Motor neuron (in vitro differentiated cells): ENCODE results near the gene COX19. TPM values are rescaled to one million over a fixed set of nuclear protein-coding genes. Genes with fewer than 3 reads are reported as not detected.
"Not testable (repeated sequence)": the region's sequence is repeated elsewhere in the genome, so short reads cannot be mapped to it uniquely, and the experiment has no call there.

Experiments
- ATAC-seq, 8 experiments: fragments of 200-7000 bp; cut with Tn5 transposase; replicated peaks in 6 of 8; 2 replicates each; pipeline ENCODE4 v1.8.0; 2021; ENCODE audit warnings: mild to moderate bottlenecking in 8 of 8, moderate library complexity in 8 of 8
- H3K27ac ChIP-seq, 2 donors: fragments of 250-450 bp; sonication (Bioruptor Pico); 2 replicates each; pipeline ENCODE4 v1.9.0; 2021; ENCODE audit warnings: antibody characterized with exemption in 2 of 2, mild to moderate bottlenecking in 2 of 2, moderate library complexity in 1 of 2
- H3K4me1 ChIP-seq, 2 donors: fragments of 250-450 bp; sonication (Bioruptor Pico); replicated peaks in 1 of 2; 2 replicates each; pipeline ENCODE4 v1.6.1; 2021; ENCODE audit warnings: antibody characterized with exemption in 2 of 2, mild to moderate bottlenecking in 2 of 2, moderate library complexity in 1 of 2
- H3K4me3 ChIP-seq, 5 donors: fragments of 250-450 bp; sonication (Bioruptor Pico); 2 replicates each; pipeline ENCODE4 v1.9.0; 2021; ENCODE audit warnings: antibody characterized with exemption in 5 of 5, mild to moderate bottlenecking in 5 of 5, moderate library complexity in 4 of 5
- WGBS, 10 experiments: fragments of 450-650 bp; shearing (Covaris generic); methylation state at CpG; one replicate each; pipeline ENCODE4 v1.0.0; 2022; 5-methylcytosine and 5-hydroxymethylcytosine counted together
- in situ Hi-C, 9 experiments: fragments of 400-800 bp; cut with MboI; loops; one replicate each; pipeline ENCODE4 v1.15.0; 2021; ENCODE audit warnings: low sequenced_read_pairs in 9 of 9, low pct_unique_long_range_greater_than_20kb in 2 of 9; ENCODE audit not compliant: unreplicated experiment in 9 of 9
- total RNA-seq, 8 experiments: library from RNA; unstranded; fragments of 300-600 nt; gene quantifications; 2 replicates each; pipeline versions ENCODE4 v1.2.3 to v1.2.4, GENCODE V29; 2022

The COX19 gene
- total RNA-seq, 8 experiments from 2014 or later, result 4.7 to 13.9 (median 10.3) TPM

DNA sequence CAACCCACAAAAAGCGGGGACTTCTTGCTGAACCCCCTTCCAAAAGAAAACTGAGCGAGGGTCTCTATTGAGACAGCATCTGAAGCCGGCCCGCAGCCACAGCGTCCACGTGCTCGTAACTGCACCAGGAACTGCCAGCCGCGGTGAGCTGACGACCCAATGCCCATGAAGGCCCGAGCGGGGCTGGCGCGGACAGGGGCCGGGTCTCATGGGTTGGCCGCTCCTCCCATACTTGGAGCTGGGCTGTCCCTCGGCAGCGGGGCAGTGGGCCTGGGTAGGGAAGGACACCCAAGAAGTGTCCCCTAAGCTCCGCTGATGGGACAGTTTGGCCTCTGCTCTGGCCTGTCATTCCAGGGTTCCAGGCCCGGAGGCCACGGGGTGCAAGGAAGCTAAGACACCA lies 30.0 kb upstream of the COX19 start:
- H3K4me3 ChIP-seq, result no peak overlapping the region
- in situ Hi-C loops, result no loop called here
- ATAC-seq, result no peak
- peaks cover 8 to 12% of the 10 kb centered on the region in 2 donors for H3K4me1 ChIP-seq
- WGBS, 10 experiments, result 71 to 100% (median 91%) methylated on average over 1 to 11 of the region's 21 CpGs; no CpG with 5 or more reads in 5 of the 10 experiments
- no peak overlapping the region for H3K27ac ChIP-seq

DNA sequence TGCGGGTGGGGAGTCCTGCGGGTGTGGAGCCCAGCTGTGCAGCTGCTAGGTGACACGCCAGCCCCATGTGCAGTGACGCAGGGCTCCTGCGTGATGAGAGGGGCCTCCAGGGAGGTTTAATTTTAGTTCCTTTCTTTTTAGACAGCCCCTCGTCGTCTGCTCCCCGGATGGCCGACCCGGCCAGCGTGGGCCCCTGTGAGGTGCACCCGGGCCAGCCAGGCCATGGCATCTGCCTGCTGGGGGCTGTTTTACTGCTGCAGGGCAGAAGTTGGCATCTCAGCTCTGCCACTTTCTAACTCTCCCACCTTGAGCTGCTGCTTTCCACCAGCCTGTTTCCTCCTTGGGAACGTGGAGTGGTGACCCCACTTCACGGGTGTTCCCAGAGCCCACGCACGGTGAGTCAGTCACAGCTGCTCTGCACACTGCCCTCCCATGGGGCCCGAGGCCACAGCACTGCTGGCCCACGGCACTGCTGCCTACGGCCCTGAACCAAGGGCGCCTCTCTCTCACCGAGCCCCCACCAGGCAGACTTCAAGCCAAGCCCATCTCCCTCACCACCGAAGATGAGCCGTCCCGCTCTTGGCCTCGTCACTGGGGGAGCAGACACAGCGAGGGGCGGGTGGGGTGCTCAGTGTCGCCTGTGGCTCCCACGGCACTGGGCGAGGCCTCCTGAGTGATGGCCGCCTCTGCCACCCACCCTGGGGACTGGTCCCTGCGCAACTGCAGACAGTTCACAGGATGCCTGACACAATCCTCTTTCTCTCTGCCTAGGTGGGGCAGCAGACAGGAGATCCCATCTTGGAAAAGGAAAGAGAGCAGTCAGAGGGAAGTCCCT lies 28.9 kb upstream of the COX19 start:
- 60 to 80% (median 68%) methylated on average over 1 to 8 of the region's 32 CpGs; no CpG with 5 or more reads in 6 of the 10 experiments for WGBS, 10 experiments
- peaks cover 9 to 12% of the 10 kb centered on the region in 2 donors for H3K4me1 ChIP-seq
- in situ Hi-C loops, result no loop called here
- no peak overlapping the region for H3K4me3 ChIP-seq
- ATAC-seq, result peak in 1 of 8 experiments; percentile 9
- H3K27ac ChIP-seq, result no peak overlapping the region

DNA sequence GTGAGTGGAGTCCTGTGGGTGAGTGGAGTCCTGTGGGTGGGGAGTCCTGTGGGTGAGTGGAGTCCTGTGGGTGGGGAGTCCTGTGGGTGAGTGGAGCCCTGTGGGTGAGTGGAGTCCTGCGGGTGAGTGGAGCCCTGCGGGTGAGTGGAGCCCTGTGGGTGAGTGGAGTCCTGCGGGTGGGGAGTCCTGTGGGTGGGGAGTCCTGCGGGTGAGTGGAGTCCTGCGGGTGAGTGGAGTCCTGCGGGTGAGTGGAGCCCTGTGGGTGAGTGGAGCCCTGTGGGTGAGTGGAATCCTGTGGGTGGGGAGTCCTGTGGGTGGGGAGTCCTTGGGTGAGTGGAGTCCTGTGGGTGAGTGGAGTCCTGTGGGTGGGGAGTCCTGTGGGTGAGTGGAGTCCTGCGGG lies 27.1 kb upstream of the COX19 start:
- WGBS, 10 experiments, result no CpG with 5 or more reads among the region's 7 CpGs
- peaks cover 18 to 19% of the 10 kb centered on the region in 2 donors for H3K4me1 ChIP-seq
- in situ Hi-C loops, ATAC-seq, H3K27ac ChIP-seq, H3K4me3 ChIP-seq: not testable (repeated sequence)

DNA sequence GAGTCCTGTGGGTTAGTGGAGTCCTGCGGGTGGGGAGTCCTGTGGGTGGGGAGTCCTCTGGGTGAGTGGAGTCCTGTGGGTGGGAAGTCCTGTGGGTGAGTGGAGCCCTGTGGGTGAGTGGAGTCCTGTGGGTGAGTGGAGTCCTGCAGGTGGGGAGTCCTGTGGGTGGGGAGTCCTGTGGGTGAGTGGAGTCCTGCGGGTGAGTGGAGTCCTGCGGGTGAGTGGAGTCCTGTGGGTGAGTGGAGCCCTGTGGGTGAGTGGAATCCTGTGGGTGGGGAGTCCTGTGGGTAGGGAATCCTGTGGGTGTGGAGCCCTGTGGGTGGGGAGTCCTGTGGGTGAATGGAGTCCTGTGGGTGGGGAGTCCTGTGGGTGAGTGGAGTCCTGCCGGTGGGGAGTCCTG lies 26.7 kb upstream of the COX19 start:
- H3K4me1 ChIP-seq, result peaks cover 22 to 23% of the 10 kb centered on the region in 2 donors
- no CpG with 5 or more reads among the region's 4 CpGs for WGBS, 10 experiments
- in situ Hi-C loops, H3K27ac ChIP-seq, H3K4me3 ChIP-seq, ATAC-seq: not testable (repeated sequence)

DNA sequence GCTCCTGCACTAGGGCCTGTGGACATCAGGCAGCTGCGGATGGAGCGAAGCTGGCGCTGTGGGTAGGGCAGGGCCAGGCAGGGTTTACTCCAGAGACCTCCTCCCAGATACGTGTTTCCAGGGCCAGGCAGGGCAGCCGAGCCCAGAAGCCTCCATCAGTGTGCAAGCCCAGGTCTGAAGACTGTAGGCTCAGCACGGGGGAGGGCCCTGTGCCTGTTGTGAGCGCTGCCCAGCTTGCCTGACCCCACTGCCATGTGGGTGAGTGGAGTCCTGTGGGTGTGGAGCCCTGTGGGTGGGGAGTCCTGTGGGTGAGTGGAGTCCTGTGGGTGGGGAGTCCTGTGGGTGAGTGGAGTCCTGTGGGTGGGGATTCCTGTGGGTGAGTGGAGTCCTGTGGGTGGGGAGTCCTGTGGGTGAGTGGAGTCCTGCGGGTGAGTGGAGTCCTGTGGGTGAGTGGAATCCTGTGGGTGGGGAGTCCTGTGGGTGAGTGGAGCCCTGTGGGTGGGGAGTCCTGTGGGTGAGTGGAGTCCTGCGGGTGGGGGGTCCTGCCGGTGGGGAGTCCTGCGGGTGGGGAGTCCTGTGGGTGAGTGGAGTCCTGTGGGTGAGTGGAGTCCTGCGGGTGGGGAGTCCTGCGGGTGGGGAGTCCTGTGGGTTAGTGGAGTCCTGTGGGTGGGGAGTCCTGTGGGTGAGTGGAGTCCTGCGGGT lies 25.9 kb upstream of the COX19 start:
- Histone ChIP-seq H3K27ac (peak overlapping the region in 1 of 2 donors; percentile 2), H3K4me1 (peaks cover 26 to 30% of the 10 kb centered on the region in 2 donors)
- in situ Hi-C loops, H3K4me3 ChIP-seq: not testable (repeated sequence)
- no CpG with 5 or more reads among the region's 14 CpGs for WGBS, 10 experiments
- ATAC-seq, result peak in 6 of 8 experiments; percentile 20 to 75 (median 32)

DNA sequence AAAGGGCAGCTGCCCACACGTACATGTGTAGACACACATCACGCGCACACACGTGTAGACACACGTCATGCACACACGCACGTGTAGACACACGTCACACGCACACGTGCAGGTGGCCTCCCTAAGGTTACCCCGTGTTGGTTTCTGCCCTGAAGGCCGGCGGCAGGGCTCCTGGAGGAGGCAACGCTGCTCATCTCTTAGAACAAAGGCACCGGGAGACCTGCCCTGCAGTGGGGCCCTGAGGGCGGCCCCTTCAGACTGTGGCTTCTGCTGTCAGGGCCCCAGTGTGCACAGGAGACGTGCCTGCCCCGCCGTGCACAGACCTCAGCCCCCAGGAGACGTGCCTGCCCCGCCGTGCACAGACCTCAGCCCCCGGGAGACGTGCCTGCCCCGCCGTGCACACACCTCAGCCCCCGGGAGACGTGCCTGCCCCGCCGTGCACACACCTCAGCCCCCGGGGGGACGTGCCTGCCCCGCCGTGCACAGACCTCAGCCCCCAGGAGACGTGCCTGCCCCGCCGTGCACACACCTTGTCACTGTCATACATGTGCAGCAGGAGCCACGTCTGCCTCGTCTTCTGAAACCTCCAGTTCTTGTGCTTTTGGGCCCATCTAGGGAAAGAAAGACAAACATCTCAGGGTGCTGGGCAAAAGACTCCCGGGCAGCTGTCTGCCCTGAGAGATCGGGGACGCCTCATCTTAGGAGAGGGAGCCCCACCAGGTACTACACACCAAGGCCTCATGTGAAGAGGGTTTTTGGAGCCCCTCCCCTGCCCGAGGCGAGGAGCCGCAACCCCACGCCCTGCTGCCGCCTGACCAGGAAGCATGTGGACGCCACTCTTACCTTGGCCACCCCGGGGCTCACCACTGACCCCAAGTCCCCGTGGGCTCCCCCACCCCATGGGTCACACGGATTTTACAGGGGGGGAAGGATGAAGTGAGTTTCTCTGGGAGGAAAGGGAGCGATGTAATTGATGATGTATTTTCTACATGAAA lies 24.9 kb upstream of the COX19 start:
- in situ Hi-C loops, result loop anchor here in 4 of 9 experiments (10.0 to 25.0 kb wide), 3 partner anchors 65 to 162 kb away; partner anchors contain the start of gene ZFAND2A (in 2 of the 4)
- H3K4me1 ChIP-seq, result peaks cover 26 to 30% of the 10 kb centered on the region in 2 donors
- 60 to 94% (median 73%) methylated on average over 1 to 14 of the region's 52 CpGs; no CpG with 5 or more reads in 6 of the 10 experiments for WGBS, 10 experiments
- no peak overlapping the region for H3K4me3 ChIP-seq
- ATAC-seq, result peak in 2 of 8 experiments; percentile 5 to 15
- H3K27ac ChIP-seq, result peak overlapping the region in 1 of 2 donors; percentile 2

DNA sequence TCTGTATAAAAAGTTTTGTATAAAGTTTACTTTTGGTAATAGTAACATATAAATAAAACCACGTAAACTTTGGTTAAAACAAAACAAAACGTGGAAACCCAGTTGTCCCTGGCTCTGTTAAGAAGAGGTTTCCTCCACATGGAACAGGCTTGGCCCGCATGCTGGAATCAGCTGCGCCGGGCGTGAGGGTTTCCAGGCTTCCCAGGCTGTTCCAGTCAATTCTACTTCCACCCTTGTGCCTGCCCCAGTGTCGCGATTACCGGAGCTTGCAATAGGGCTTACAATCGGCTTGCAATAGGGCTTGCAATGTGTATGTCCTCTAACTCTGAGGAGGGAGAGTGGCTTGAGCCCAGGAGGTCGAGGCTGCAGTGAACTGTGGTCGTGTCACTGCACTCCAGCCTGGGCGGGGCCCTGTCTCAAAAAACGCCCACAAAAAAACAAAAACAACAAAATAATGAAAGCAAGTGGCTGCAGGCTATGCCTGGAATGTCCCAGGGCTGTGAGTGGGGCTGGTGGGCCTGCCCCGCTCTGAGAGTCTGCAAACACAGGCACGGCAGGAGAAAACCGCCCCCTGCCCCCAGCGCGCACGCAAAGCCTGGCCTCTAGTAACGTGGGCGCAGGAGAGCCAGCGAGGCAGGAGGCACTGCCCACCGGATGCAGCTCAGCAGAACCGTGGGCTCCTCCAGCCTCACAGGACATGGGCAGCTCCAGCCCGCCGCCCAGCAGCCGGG lies 24.0 kb upstream of the COX19 start:
- peaks cover 26 to 30% of the 10 kb centered on the region in 2 donors for H3K4me1 ChIP-seq
- no peak overlapping the region for H3K4me3 ChIP-seq
- H3K27ac ChIP-seq, result no peak overlapping the region
- 40 to 100% (median 81%) methylated on average over 1 to 13 of the region's 28 CpGs for WGBS, 10 experiments
- in situ Hi-C loops, result loop anchor here in 4 of 9 experiments (10.0 to 25.0 kb wide), 3 partner anchors 65 to 163 kb away; partner anchors contain the start of gene ZFAND2A (in 2 of the 4)
- peak in 2 of 8 experiments; percentile 13 to 51 for ATAC-seq

DNA sequence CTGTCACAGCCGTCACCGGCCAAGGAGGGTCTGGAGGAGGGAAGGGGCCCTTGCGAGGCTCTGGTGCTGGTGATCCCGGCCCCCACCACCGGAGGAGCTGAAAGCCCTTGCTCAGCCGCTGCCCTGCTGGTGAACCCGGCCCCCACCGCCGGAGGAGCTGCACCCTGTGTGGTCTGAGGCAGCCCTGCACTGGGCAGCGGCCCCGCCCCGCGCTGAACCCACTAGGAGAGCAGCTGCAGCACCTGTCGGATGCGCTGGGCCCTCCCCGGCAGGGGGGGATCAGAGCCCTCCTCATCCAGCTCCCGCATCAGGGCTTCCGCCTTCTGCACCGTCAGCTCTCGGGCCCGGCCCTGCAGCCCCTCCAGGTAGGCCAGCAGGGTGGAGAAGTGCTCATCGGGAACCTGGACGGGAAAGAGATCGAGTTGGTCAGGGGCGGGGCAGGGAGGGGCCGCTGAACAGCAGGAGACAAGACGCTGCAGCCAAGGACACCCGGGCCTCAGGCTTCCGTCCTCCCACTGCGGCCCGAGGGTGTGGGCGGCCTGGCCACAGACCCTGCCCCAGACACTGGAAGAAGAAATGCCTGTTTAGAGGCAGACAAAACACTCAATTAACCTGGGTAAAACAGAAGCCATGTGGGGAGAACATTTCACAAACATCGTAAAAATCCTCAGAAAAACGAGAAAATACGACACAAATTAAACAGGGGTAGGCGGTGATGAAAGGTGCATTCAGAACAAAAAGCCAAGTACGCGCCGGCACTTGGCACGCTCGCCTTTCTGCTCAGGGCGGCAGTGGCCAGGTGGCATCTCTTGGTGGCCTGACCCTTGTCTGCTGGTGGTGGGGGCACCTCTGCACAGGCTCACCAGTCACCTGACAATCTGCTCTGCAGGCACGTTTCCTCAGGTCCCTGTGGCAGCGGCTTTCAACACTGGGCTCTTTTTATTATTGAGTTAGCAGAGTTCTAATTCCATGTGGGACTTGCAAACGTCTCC lies 22.4 kb upstream of the COX19 start:
- Histone ChIP-seq H3K4me3 (no peak overlapping the region), H3K27ac (peak overlapping the region; percentile 1 to 70), H3K4me1 (peaks cover 33 to 37% of the 10 kb centered on the region in 2 donors)
- in situ Hi-C loops, result loop anchor here in 4 of 9 experiments (10.0 to 25.0 kb wide), 3 partner anchors 67 to 165 kb away; partner anchors contain the start of gene ZFAND2A (in 2 of the 4)
- 19 to 88% (median 60%) methylated on average over 1 to 12 of the region's 45 CpGs; no CpG with 5 or more reads in 2 of the 10 experiments for WGBS, 10 experiments
- ATAC-seq, result peak in 5 of 8 experiments; percentile 21 to 78 (median 75)

DNA sequence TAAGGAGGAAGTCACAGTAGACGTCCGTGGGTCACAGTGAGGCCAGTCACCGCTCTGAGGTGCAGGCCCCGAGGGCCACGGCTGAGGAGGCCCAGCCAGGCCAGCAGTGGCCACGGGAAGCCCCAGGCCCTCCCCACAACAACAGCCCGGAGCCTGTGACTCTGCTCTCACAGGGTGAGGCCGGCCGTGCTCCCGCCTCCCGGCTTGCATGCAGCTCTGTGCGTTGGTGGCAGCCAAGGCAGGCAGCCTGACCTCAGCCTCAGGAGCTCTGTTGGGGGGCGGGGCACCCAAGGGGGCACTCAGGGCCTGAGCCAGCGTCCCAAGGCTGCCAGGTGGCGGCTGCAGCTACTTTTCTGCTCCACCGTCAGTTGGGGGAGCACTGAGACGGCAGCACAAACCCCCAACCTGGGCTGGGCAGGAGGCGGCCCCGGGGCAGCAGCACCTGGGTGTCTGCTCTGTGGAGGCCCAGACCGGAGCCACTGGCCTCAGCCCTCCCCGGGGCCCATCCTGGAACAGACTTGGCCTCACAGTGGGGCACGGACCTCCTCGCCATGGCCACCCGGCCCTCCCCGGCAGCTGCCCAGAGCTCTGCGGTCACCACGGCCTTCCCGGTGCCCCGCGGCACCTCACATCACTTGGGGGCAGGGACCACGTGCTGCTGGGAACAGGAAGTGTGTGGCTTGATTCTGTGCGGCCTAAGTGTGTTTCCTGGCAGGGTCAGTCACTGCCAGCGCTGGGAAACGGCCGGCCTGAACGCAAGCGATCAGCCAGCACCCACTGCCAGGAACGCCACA lies 20.9 kb upstream of the COX19 start:
- in situ Hi-C loops, result loop anchor here in 4 of 9 experiments (10.0 to 25.0 kb wide), 3 partner anchors 69 to 166 kb away; partner anchors contain the start of gene ZFAND2A (in 2 of the 4)

DNA sequence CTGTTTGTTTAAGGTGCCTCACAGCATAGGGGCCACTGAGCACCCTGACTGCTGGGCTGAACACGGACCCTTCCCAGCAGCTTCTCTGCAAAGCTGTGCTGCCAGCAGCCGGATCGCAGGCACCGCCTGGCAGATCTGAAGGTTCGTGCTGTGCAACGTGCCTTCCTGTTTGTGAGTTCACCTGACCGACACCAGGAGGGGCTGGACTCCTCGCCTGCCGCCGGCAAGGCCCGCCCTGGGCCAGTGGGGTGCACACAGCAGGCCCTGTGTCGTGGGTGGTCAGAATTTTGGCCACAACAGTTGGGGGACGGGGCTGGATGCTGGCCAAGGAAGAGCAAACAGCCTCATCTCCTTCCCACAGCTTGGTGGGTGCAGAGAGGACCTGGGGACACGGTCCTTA lies 20.2 kb upstream of the COX19 start:
- ATAC-seq, result no peak
- Histone ChIP-seq H3K27ac (no peak overlapping the region), H3K4me1 (peaks cover 27 to 31% of the 10 kb centered on the region in 2 donors), H3K4me3 (no peak overlapping the region)
- in situ Hi-C loops, result loop anchor here in 4 of 9 experiments (10.0 to 25.0 kb wide), 3 partner anchors 69 to 167 kb away; partner anchors contain the start of gene ZFAND2A (in 2 of the 4)
- 80 to 100% (median 85%) methylated on average over 1 to 8 of the region's 14 CpGs; no CpG with 5 or more reads in 6 of the 10 experiments for WGBS, 10 experiments

More for the DNA sequence above, 20.9 kb upstream of the COX19 start:
- H3K4me1 ChIP-seq, result peaks cover 33 to 37% of the 10 kb centered on the region in 2 donors
- H3K27ac ChIP-seq, result no peak overlapping the region
- WGBS, 10 experiments, result 80 to 100% (median 97%) methylated on average over 1 to 5 of the region's 38 CpGs; no CpG with 5 or more reads in 5 of the 10 experiments
- H3K4me3 ChIP-seq, result no peak overlapping the region
- no peak for ATAC-seq
